Esophagus (tissue), 2 donors: ENCODE data around the gene ZNF716. TPM values are rescaled to one million over a fixed set of nuclear protein-coding genes. Genes with fewer than 3 reads are reported as not detected.
A peak's percentile ranks its signal among the peaks of the same experiment; 100 is the strongest.
"Not testable (repeated sequence)": the region's sequence is repeated elsewhere in the genome, so short reads cannot be mapped to it uniquely, and the experiment has no call there.

Experiments used
- H3K27ac ChIP-seq, 2 donors: one replicate each; pipeline ENCODE4 v1.5.1; 2013; ENCODE audit warnings: low read depth in 2 of 2, mild to moderate bottlenecking in 2 of 2, inconsistent platforms in 1 of 2, low read length in 1 of 2, moderate library complexity in 1 of 2
- H3K27me3 ChIP-seq, 2 donors: one replicate each; pipeline ENCODE4 v1.6.1; 2013; ENCODE audit warnings: low read length in 2 of 2, control low read depth in 1 of 2, mild to moderate bottlenecking in 1 of 2; ENCODE audit not compliant: insufficient read depth in 2 of 2, control insufficient read depth in 1 of 2
- H3K36me3 ChIP-seq, 2 donors: one replicate each; pipeline ENCODE4 v1.6.1; 2013; ENCODE audit warnings: low read length in 1 of 2; ENCODE audit not compliant: control insufficient read depth in 2 of 2, insufficient read depth in 2 of 2
- H3K4me1 ChIP-seq, 2 donors: one replicate each; pipeline ENCODE4 v1.6.1; 2013; ENCODE audit warnings: low read length in 1 of 2; ENCODE audit not compliant: control insufficient read depth in 2 of 2, insufficient read depth in 2 of 2
- H3K4me3 ChIP-seq, 2 donors: one replicate each; pipeline ENCODE4 v1.5.1; 2013; ENCODE audit warnings: low read length in 2 of 2, mild to moderate bottlenecking in 2 of 2, low read depth in 1 of 2, moderate library complexity in 1 of 2
- H3K9me3 ChIP-seq, 2 donors: one replicate each; pipeline ENCODE4 v1.6.1; 2013; ENCODE audit warnings: mild to moderate bottlenecking in 2 of 2, low read depth in 1 of 2, low read length in 1 of 2, moderate library complexity in 1 of 2; ENCODE audit not compliant: control insufficient read depth in 2 of 2, insufficient read depth in 1 of 2
- WGBS, 2 donors: extraction: QIAGEN DNeasy Blood & Tissue Kit; methylation state at CpG; one replicate each; pipeline ENCODE4 v1.1.7; 2013; 5-methylcytosine and 5-hydroxymethylcytosine counted together
- polyA plus RNA-seq, 2 donors: library from polyadenylated mRNA; stranded (reverse); fragments of 200-250 nt; gene quantifications; one replicate each; pipeline ENCODE4 v1.2.3, GENCODE V29; 2013
- donor health status: healthy with polysubstance abuse.
- donor health status: Bipolar disorder and iron deficiency.

ZNF716 gene
- polyA plus RNA-seq: not detected

DNA sequence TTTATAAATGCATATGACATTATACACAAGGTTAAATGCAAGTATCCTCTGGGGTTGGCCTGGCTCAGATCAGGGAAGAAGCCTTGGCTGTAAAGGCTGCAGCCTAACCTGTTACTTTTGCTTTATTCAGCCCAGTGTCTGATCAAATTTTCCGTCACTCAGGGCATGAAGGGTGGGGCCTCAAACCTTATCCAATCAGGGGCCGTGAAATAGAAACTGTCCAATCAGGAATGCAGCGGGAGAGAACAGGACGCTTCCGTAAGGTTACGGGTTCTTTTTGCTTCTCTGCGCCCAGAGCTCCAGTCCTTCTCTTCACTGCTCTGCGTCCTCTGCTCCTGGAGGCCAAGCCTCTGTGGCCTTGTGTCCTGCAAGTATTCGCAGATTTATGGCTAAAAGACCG, at the start of gene ZNF716:
ZNF716 (plus strand) TSS at position 274 of the 400 bp plus-strand sequence; CDS start at position 386, 112 bp downstream.
- H3K36me3 ChIP-seq: no peaks in the 10 kb centered on the region
- H3K27me3 ChIP-seq: no peaks in the 10 kb centered on the region
- WGBS, 2 donors: 85 to 87% methylated on average over 10 of the region's 10 CpGs
- no peaks in the 10 kb centered on the region for H3K4me1 ChIP-seq
- H3K9me3 ChIP-seq: peaks cover 7 to 11% of the 10 kb centered on the region in 2 donors
- no peak within 1 kb of the TSS for H3K27ac ChIP-seq
- H3K4me3 ChIP-seq: no peak within 1 kb of the TSS

DNA sequence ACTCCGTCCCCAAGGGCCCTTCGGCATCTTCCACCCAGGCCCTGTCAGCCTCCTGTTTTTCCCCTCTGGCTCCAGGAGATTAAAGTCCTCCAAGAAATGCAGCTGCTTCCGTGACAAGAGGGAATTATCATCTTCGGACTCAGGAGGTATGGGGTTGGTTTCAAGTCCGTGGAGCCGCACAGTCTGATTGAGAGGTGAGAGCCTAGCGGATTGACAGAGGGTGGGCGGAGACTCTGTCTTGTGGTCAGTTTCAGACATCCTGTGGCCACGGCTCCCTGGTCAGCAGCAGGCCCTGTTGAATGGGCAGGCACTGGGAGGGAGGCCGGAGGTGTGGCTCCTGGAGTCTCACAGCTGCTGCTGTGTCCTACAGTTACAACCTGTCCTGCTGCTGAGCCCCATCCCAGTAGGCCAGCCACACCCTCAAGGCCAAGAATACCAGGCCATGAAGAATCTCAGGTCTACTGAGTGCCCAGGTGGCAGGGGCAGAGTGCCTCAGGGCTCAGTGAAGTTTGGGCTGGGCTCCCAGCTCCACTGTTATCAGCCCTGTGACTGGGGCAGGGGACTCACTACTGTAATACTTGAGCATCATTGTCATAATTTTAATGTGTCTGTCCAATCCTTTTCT, 49.3 kb upstream of the ZNF716 start:
- H3K4me1 ChIP-seq: no peaks in the 10 kb centered on the region
- WGBS, 2 donors: 84 to 86% methylated on average over 10 of the region's 10 CpGs
- H3K9me3 ChIP-seq: peaks cover 20 to 45% of the 10 kb centered on the region in 2 donors
- no peaks in the 10 kb centered on the region for H3K27me3 ChIP-seq
- no peak overlapping the region for H3K27ac ChIP-seq
- no peaks in the 10 kb centered on the region for H3K36me3 ChIP-seq
- H3K4me3 ChIP-seq: no peak overlapping the region

DNA sequence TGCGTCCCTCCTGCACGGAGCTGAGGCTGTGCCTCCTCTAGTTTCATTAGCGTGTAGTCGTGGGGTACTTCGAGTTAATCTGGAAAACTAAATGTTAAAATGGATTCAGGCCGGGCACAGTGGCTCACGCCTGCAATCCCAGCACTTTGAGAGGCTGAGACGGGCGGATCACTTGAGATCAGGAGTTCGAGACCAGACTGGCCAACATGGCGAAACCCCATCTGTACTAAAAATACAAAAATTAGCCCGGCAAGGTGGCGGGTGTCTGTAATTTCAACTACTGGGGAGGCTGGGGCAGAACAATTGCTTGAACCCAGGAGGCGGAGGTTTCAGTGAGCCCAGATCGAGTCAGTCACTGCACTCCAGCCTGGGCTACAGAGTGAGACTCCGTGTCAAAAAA, 46.9 kb upstream of the ZNF716 start:
- not testable (repeated sequence) for H3K36me3 ChIP-seq, H3K27me3 ChIP-seq, H3K27ac ChIP-seq, H3K4me3 ChIP-seq, H3K4me1 ChIP-seq
- H3K9me3 ChIP-seq: peaks cover 17 to 45% of the 10 kb centered on the region in 2 donors
- WGBS, 2 donors: 83 to 88% methylated on average over 16 of the region's 16 CpGs

DNA sequence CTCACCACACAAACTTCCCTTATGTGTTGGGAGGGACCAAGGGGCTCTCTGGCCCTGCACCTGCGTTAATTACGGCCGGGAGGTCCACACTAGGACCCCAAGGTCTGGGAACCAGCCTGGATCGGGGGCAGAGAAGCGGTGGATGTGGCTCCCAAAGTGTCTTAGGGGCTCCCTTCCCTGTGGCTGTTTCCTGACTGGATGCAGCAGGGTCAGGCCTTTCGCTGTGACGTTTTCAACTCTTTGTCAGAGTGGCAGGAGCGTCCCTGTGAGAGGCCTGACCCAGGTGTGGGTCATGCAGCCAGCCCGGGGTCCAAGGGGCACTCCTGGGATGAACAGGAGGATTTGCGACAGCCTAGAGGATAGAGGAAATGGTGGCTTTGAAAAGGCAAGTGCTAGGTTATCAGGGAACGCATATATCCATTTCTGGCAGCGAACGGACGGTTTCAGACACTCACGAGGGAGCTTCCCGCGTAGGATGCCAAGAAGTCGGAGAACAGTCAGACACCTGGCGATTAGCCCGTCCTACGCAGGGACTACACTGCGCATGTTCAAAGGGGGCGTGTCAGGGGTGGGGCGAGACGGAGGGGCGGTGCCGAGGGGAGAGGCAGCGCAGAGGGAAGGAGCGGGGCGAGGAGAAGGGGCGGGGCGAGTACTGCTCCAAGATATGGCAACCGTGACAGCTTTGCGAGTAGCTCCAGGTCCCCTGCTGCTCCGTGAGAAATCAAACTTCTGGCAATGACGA, 46.2 kb upstream of the ZNF716 start:
- Histone ChIP-seq H3K9me3 (peaks cover 14 to 39% of the 10 kb centered on the region in 2 donors), H3K27me3 (no peaks in the 10 kb centered on the region), H3K27ac (peak overlapping the region in 1 of 2 donors; percentile 40), H3K4me3 (peak overlapping the region; percentile 7 to 17), H3K36me3 (no peaks in the 10 kb centered on the region), H3K4me1 (no peaks in the 10 kb centered on the region)
- 39 to 41% methylated on average over 36 of the region's 36 CpGs for WGBS, 2 donors

DNA sequence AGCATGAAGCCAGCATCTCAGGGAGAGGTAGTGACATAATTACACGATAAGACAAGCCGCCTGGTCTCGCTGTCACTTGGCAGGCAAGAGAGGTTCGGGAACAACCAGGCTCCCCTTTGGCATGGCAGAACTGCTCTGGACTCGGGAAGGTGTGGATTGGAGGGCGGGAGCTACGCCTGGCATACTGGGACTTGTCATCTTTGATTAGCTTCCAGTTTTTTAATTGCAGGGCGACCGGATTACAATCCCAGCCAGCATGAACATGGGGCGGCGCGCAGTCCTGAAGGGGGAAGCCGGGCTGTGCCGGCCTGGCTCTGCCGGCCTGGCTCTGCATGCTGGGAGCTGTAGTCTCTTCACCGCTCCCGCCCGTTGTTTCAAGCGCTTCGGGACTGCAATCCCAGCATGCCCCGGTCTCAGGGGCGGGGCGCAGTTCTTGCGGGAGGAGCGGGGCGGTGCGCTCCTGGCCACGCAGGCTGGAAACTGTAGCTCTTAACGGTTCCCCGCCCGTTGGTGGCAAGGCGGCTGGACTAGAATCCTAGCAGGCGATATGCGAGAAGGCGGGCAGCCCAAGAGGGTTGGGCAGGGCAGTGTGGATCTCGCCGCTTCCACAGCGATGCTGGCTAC, 45.5 kb upstream of the ZNF716 start:
- H3K4me1 ChIP-seq: no peaks in the 10 kb centered on the region
- H3K9me3 ChIP-seq: peaks cover 9 to 34% of the 10 kb centered on the region in 2 donors
- H3K4me3 ChIP-seq: peak overlapping the region; percentile 17 to 18
- peak overlapping the region in 1 of 2 donors; percentile 40 for H3K27ac ChIP-seq
- WGBS, 2 donors: 38 to 46% methylated on average over 38 of the region's 38 CpGs
- no peaks in the 10 kb centered on the region for H3K36me3 ChIP-seq
- no peaks in the 10 kb centered on the region for H3K27me3 ChIP-seq

DNA sequence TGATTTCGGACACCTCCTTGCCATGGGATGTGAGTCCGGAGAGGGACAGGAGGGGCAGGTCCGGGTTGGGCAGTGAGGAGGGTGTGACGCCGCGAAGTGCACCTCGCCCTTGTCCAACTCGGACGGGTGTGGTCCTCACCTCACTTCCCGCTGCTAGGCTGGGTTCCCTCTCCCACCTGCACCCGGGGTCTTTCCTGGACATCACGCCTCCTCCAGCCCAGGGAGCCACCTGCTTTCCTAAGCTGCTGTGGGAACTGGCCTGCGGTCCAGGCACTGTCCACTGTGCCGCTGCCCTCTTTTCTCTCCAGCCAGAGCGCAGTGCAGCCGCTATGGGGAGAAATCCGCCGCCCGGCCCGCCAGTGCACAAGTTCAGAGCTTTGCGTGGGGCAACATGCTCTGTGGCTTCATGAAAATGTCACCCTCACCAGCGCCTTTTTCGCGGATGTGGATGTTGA, 45.0 kb upstream of the ZNF716 start:
- no peaks in the 10 kb centered on the region for H3K36me3 ChIP-seq
- 47 to 52% methylated on average over 24 of the region's 24 CpGs for WGBS, 2 donors
- no peak overlapping the region for H3K27ac ChIP-seq
- no peaks in the 10 kb centered on the region for H3K27me3 ChIP-seq
- no peaks in the 10 kb centered on the region for H3K4me1 ChIP-seq
- H3K9me3 ChIP-seq: peaks cover 7 to 31% of the 10 kb centered on the region in 2 donors
- H3K4me3 ChIP-seq: peak overlapping the region in 1 of 2 donors; percentile 18

DNA sequence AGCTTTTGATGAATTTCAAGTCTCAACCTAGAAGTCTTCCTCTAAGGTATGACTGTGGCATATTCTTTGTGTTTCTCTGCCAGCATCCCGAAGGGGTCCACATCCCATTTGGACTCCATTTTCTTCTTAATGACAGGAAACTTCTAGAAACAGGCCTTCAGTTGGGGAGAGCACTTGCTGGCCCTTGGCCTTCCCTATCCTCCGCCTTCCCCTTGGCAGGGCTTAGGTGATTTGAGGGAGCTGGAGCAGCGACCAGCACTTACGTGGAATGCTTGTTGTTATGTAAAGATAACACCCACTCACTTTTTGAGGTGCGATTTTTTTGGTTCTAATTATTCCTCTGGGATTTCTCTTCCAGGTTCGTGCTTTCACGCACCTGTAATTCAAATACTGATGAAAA, 42.9 kb upstream of the ZNF716 start:
- Histone ChIP-seq H3K4me1 (no peaks in the 10 kb centered on the region), H3K9me3 (peaks cover 6 to 22% of the 10 kb centered on the region in 2 donors), H3K27ac (no peak overlapping the region), H3K4me3 (no peak overlapping the region), H3K27me3 (no peaks in the 10 kb centered on the region), H3K36me3 (no peaks in the 10 kb centered on the region)
- 66 to 68% methylated on average over 7 of the region's 7 CpGs for WGBS, 2 donors

DNA sequence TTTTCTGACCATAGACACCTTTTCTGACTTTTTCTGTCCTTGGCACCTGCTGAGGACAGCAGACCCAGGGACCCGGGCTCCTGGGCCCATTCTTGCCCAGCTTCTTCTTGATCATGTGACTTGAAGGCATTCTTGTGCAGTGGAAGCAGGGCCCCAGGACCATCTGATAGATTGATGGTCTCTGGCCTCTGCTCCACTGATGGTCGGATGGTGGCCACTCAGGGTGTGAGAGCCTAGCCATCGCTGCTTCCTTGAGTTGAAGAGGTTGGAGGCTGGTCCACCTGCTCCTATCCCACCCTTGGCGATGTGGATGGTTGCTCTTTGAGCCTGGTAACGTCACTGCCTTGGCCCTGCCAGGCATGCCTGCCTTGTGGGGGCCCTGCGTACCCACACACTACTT, 37.8 kb upstream of the ZNF716 start:
- no peak overlapping the region for H3K27ac ChIP-seq
- no peaks in the 10 kb centered on the region for H3K27me3 ChIP-seq
- H3K4me3 ChIP-seq: no peak overlapping the region
- H3K36me3 ChIP-seq: no peaks in the 10 kb centered on the region
- H3K9me3 ChIP-seq: peaks cover 0 to 4% of the 10 kb centered on the region in 2 donors
- 66% methylated on average over 6 of the region's 6 CpGs; no CpG with 5 or more reads in 1 of the 2 donors for WGBS, 2 donors
- H3K4me1 ChIP-seq: no peaks in the 10 kb centered on the region

DNA sequence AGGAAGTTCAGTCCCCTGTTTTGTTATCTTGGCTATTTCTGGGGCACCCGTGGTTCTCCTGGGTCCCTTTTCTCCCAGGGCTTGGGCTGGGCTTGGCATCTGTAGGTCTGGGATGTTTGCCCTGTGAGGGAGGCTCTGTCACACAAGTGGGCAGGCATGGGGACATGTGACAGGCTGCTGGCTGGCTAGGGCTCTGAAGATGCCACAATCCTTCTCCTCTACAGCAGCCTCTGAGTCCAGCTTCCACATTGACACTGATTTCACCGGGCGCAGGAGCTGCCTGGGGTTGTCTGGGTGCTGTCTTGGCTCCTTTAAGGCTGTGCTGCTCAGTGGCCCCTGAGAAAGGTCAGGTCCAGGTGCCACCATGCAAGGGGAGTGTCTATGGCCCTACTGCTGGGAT, 37.4 kb upstream of the ZNF716 start:
- H3K27ac ChIP-seq: no peak overlapping the region
- WGBS, 2 donors: 68% methylated on average over 3 of the region's 3 CpGs; no CpG with 5 or more reads in 1 of the 2 donors
- H3K4me1 ChIP-seq: no peaks in the 10 kb centered on the region
- H3K9me3 ChIP-seq: peaks cover 0 to 4% of the 10 kb centered on the region in 2 donors
- H3K36me3 ChIP-seq: no peaks in the 10 kb centered on the region
- H3K4me3 ChIP-seq: no peak overlapping the region
- no peaks in the 10 kb centered on the region for H3K27me3 ChIP-seq
